Stimulated activated CD4-positive, alpha-beta T cell treated with anti-CD3 and anti-CD28 coated beads, Interleukin-2, amount 100 ng/mL, for 4 hours (primary cell): ENCODE data around the gene CXorf38.
A peak's percentile ranks its signal among the peaks of the same experiment; 100 is the strongest.
"Not testable (repeated sequence)": the region's sequence is repeated elsewhere in the genome, so short reads cannot be mapped to it uniquely, and the experiment has no call there.

Experiments
- DNase-seq: peaks from one replicate; pipeline ENCODE4 v3.0.0-alpha.2; 2020; ENCODE audit warnings: low read depth

The CXorf38 gene

DNA sequence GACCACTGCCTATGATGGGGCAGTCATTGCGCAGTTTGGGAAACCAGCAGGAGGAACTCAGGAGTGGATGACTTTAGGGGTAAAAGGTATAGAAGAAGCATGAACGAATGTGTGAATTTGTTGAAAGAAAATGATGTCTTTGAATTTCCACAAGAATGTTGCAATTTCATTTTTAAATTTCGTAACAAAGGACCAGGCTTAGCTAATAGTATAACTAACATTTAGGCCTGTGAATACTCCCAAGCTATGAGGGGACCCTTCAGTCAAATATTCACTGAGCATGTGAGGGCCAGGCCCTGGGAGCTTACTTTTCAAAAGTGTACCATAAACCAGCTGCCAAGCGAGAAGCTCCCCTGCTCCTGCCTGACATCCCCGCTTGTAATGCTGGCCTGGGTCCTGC lies 18.9 kb downstream of the CXorf38 start:
- DNase-seq = no peak

- no peak for DNase-seq
Measured at GRCh38 chrX:40625294-40625693, 22.1 kb downstream of the CXorf38 start.

GRCh38 chrX:40623665-40624064 lies 23.7 kb downstream of the CXorf38 start:
- DNase-seq = no peak

DNA sequence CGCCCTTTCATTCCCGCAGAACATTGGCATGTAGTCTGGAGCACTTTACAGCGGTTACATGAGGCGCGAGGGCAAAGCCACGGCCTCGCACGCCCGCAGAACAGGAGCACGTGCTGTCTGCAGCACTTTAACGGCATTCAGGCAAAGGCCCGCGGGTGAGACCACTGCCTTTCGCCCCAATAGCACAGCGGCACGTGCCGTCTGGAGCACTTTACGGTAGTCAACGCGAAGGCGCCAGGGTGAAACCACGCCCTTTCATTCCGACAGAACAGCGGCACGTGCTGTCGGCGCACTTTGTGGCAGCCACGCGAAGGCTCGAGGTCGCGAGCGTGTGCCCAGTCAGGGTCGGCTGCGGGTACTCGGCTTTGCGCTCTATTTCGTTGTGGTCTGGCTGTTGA lies 24.2 kb downstream of the CXorf38 start, which contains the start of gene MPC1L:
TSS of gene MPC1L (plus strand) at position 290 of the 398 bp plus-strand sequence. CDS start 138 bp downstream, outside the sequence.
- no peak for DNase-seq

DNA sequence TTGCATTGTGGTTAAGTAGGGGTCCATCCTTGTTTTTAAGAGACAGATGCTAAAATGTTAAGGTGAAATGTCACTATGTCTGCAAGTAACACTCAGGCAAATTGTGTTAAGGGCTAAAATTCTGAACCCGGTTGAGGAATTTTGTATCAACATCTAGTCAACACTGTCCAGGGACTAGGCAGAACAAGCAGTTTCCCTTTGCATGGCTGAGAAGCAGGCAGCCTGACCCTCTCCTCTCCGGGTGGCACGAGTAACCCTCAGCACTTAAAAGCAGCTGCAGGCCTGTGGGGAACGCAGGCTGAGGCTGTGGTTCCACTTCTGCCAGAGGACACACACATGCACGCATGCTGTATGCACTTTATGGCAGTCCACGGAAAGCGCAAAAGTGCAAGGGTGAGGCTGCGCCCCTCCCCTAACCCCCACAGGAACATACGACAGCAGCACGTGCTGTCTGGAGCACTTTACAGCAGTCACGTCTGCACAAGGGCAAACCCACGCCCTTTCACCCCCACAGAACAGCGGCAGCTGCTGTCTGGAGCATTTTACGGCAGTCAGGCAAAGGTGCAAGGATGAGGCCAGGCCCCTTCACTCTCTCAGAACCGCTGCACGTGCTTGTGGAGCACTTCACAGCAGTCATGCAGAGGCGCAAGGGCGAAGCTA lies 24.8 kb downstream of the CXorf38 start:
- DNase-seq = no peak

GRCh38 chrX:40617566-40617965 lies 29.8 kb downstream of the CXorf38 start:
- DNase-seq = no peak

- DNase-seq = no peak
Measured at GRCh38 chrX:40615976-40616375, 31.4 kb downstream of the CXorf38 start.

DNA sequence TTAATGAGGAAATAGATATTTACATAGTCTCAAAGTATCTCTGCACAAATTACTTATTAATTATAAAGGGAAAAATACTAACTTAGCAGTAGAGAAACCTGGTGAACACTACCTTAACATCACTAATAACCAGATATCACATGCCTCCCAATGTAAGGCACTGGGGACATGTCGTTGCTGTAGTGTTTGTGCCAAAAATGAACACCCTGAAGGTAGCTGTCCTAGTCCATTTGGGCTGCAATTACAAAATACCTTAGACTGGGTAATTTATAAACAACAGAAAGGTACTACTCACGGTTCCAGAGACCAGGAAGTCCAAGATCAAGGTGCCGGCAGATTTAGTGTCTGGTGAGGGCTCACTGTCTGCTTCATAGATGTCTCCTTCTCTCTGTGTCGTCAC lies 34.9 kb downstream of the CXorf38 start:
- no peak for DNase-seq

DNA sequence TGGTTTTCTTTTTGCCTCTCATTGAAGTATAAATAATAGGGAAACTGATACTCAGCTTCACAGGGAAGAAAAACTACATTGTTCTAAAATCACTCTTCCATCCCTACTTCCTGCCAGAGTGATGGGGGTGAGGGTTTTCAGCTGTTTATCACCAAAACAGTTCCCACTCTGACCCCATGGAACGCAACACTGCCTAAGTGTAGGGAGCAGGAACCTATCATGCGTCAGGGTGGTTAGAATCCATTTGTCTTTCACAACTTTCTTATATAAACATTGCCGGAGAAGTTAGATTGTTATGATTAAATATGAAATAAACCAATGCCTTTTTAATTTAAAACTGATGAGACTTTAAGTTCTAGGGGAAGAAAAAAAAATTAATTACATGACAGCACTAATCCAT lies 40.0 kb downstream of the CXorf38 start:
- DNase-seq = no peak

DNA sequence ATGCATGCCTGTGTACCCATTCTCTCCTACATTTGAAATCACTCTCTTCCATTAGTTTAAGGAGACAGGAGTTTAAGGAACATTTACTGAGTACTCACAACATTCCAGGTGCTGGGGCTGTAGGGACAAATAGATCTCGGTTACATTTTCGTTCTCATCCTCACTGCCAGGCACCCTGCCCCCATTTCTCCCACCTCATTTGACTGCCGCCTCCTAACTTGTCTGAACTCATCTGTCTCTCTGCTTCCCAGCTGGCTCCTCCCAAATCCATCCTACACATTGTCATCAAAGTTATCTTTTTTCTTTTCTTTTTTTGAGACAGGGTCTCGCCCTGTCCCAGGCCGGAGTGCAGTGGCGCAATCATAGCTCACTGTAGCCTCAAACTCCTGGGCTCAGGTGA lies 43.9 kb downstream of the CXorf38 start:
- no peak for DNase-seq

DNA sequence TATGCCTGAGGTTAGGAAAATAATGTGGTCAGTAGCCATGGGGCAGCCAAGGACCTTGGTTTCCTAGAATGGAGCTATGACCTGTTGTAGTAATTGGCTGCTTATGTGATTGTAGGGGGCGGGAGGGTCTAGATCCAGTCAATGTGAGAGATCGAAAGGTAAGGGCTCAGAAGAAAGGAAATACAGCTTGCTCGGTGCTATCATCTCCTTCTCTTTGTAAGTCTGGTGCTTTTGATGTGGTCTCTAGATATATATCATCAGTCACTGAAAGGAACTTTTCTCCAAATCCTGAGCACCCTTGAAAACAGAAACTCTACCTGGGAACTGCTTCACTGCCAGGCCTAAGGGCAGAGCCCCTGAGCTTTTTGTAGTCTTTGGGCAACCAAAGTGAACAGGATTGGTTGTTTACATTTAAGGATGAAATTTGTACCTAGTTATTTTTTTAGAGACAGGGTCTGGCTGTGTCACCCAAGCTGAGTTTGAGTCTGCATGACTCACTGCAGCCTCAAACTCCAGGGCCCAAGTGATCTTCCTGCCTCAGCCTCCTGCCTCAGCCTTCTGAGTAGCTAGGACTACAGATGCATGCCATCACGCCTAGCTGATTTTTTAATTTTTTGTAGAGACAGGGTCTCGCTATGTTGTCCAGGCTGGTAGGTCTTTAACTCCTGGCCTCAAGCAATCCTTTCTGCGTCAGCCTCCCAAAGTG lies 57.6 kb downstream of the CXorf38 start:
- DNase-seq = not testable (repeated sequence)

DNA sequence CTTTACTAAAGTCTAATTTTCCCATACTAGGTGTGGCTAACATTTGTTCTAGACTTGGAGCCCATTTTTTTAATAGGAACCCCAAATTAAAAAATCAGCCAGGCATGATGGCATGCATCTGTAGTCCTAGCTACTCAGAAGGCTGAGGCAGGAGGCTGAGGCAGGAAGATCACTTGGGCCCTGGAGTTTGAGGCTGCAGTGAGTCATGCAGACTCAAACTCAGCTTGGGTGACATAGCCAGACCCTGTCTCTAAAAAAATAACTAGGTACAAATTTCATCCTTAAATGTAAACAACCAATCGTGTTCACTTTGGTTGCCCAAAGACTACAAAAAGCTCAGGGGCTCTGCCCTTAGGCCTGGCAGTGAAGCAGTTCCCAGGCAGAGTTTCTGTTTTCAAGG lies 59.7 kb downstream of the CXorf38 start:
- not testable (repeated sequence) for DNase-seq

- DNase-seq = no peak
Measured at GRCh38 chrX:40582811-40583210, 64.5 kb downstream of the CXorf38 start.

GRCh38 chrX:40582178-40582577 lies 65.2 kb downstream of the CXorf38 start:
- DNase-seq = not testable (repeated sequence)

- no peak for DNase-seq
Measured at GRCh38 chrX:40581336-40581920, 65.9 kb downstream of the CXorf38 start.

DNA sequence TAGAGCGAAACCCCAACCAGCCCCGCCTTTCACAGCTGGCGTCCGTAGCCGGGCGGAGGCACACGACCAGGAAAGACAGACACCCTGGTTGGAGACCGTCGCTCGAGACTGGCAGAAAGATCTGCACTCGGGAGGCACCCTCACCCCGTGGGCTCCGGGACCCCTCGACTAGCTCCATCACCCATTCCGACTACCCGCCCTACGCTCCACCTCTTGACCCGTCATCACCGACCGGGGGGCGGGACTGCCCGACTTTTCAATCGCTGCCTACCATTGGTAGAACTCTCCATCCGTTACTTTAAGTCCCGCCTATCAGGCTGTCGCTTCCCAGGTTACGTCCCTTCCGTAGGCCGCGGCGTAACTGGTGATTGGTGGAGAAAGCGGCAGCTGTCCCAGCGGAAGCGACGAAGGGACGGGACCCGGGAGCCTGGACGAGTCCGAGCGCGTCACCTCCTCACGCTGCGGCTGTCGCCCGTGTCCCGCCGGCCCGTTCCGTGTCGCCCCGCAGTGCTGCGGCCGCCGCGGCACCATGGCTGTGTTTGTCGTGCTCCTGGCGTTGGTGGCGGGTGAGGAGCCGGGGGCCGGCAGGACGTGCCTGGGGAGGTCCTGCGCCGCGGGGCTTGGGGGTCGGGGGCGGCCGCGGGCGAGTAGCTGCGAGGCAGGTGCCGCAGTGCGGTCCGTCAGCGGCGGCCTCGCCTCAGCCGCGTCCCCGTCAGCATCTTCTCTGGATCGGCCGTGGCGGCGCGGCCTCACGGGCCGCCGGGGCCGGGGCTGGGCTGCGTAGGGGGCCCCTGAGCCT lies 66.6 kb downstream of the CXorf38 start, which contains the start of gene ATP6AP2:
TSS of gene ATP6AP2 (plus strand) at position 434 of the 799 bp plus-strand sequence. CDS start at position 530, 96 bp downstream.
- DNase-seq = peak; percentile 81

DNA sequence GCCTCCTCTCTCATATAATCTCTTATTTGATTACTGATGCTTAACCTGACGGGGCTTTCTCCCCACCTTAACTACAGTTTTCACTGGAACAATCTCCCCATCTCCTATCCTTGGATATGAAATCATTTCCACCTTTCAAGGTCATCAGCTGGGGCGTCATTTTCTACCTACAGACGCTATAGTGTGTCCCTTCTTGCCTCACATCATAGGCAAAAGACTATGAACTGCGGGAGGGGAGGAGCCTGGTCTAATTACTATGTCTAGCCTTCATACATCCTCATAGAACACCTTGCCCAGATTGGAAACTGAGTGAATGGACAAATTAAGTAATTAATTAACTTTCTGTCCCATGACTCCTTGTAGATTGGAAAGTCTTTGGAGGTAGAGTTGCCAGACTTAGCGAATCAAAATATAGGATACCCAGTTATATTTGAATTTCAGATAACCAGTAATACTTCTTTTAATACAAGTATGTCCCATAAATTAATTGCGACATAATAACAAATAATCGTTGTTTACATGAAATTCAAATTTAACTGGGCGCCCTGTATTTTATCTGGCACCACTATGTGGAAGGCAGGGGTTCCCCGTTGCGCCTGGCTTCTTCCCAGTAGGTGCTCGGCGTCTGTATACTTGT lies 67.3 kb downstream of the CXorf38 start:
- no peak for DNase-seq

GRCh38 chrX:40579141-40579540 lies 68.2 kb downstream of the CXorf38 start:
- no peak for DNase-seq

- DNase-seq = no peak
Measured at GRCh38 chrX:40578039-40578695, 69.2 kb downstream of the CXorf38 start.
